H9 (cell line): ENCODE data around the gene ARHGAP30. TPM values are rescaled to one million over a fixed set of nuclear protein-coding genes. Genes with fewer than 3 reads are reported as not detected.

Experiments
- DNase-seq: peaks from one replicate; pipeline ENCODE4 v3.0.0-alpha.2; 2017
- H2AFZ ChIP-seq: one replicate; pipeline ENCODE4 v1.6.1; 2013; ENCODE audit warnings: mild to moderate bottlenecking, low read length, control low read depth, moderate library complexity
- H2AK5ac ChIP-seq: 2 replicates; pipeline ENCODE4 v1.6.1; 2013; ENCODE audit warnings: low read length, control low read depth, mixed read lengths; ENCODE audit not compliant: insufficient read length
- H2BK120ac ChIP-seq: one replicate; pipeline ENCODE4 v1.6.1; 2013; ENCODE audit warnings: low read depth, mild to moderate bottlenecking, low read length, control low read depth, inconsistent platforms; ENCODE audit not compliant: poor library complexity, severe bottlenecking
- H2BK12ac ChIP-seq: 2 replicates; pipeline ENCODE4 v1.6.1; 2013; ENCODE audit warnings: low read length, control low read depth, mixed read lengths, low read depth; ENCODE audit not compliant: insufficient read length
- H2BK15ac ChIP-seq: 2 replicates; pipeline ENCODE4 v1.6.1; 2013; ENCODE audit warnings: low read depth, low read length, control low read depth
- H2BK20ac ChIP-seq: one replicate; pipeline ENCODE4 v1.6.1; 2013; ENCODE audit warnings: low read depth, mild to moderate bottlenecking, low read length, control low read depth, inconsistent platforms; ENCODE audit not compliant: poor library complexity, severe bottlenecking
- H2BK5ac ChIP-seq: 2 replicates; pipeline ENCODE4 v1.6.1; 2013; ENCODE audit warnings: low read length, control low read depth, mixed read lengths; ENCODE audit not compliant: insufficient read length
- H3K14ac ChIP-seq: 2 replicates; pipeline ENCODE4 v1.6.1; 2013; ENCODE audit warnings: low read length, control low read depth; ENCODE audit not compliant: insufficient read depth
- H3K18ac ChIP-seq: 2 replicates; pipeline ENCODE4 v1.6.1; 2013; ENCODE audit warnings: low read depth, mild to moderate bottlenecking, mixed read lengths, low read length, control low read depth; ENCODE audit not compliant: insufficient read length
- H3K23ac ChIP-seq: 2 replicates; pipeline ENCODE4 v1.6.1; 2013; ENCODE audit warnings: low read length, control low read depth, mixed read lengths, low read depth; ENCODE audit not compliant: insufficient read length
- H3K23me2 ChIP-seq: 2 replicates; pipeline ENCODE4 v1.6.1; 2013; ENCODE audit warnings: low read depth, mild to moderate bottlenecking, mixed read lengths, low read length, control low read depth; ENCODE audit not compliant: insufficient read length, poor library complexity, severe bottlenecking
- H3K27ac ChIP-seq: 2 replicates; pipeline ENCODE4 v1.5.1; 2013; ENCODE audit warnings: low read length, control low read depth, mixed read lengths, low read depth; ENCODE audit not compliant: insufficient read length
- H3K27me3 ChIP-seq: 2 replicates; pipeline ENCODE4 v1.6.1; 2013; ENCODE audit warnings: low read length, control low read depth, inconsistent platforms; ENCODE audit not compliant: insufficient read depth
- H3K4ac ChIP-seq: 2 replicates; pipeline ENCODE4 v1.6.1; 2013; ENCODE audit warnings: low read depth, mild to moderate bottlenecking, control low read depth, inconsistent platforms, low read length, moderate library complexity
- H3K4me1 ChIP-seq: 2 replicates; pipeline ENCODE4 v1.6.1; 2013; ENCODE audit warnings: low read length, control low read depth, inconsistent platforms; ENCODE audit not compliant: insufficient read depth
- H3K4me2 ChIP-seq: 2 replicates; pipeline ENCODE4 v1.6.1; 2013; ENCODE audit warnings: low read length, control low read depth, mixed read lengths; ENCODE audit not compliant: insufficient read length, insufficient read depth
- H3K56ac ChIP-seq: 2 replicates; pipeline ENCODE4 v1.6.1; 2013; ENCODE audit warnings: low read depth, mild to moderate bottlenecking, mixed read lengths, low read length, control low read depth; ENCODE audit not compliant: insufficient read length
- H3K79me1 ChIP-seq: 2 replicates; pipeline ENCODE4 v1.6.1; 2013; ENCODE audit warnings: low read depth, mild to moderate bottlenecking, moderate library complexity, low read length, control low read depth, inconsistent platforms; ENCODE audit not compliant: insufficient read depth, poor library complexity, severe bottlenecking
- H3K79me2 ChIP-seq: 2 replicates; pipeline ENCODE4 v1.6.1; 2013; ENCODE audit warnings: low read length, control low read depth, inconsistent platforms; ENCODE audit not compliant: insufficient read depth
- H3K9ac ChIP-seq: 2 replicates; pipeline ENCODE4 v1.6.1; 2013; ENCODE audit warnings: low read length, control low read depth, mixed read lengths; ENCODE audit not compliant: insufficient read length; ENCODE audit errors: extremely low read depth
- H3K9me3 ChIP-seq: one replicate; pipeline ENCODE4 v1.6.1; 2013; ENCODE audit warnings: low read depth, low read length, inconsistent platforms; ENCODE audit not compliant: control insufficient read depth
- H3T11ph ChIP-seq: one replicate; pipeline ENCODE4 v1.6.1; 2013; ENCODE audit warnings: mild to moderate bottlenecking, low read length, control low read depth, inconsistent platforms
- H4K20me1 ChIP-seq: one replicate; pipeline ENCODE4 v1.6.1; 2013; ENCODE audit not compliant: control insufficient read depth, insufficient read length, insufficient read depth
- H4K5ac ChIP-seq: 2 replicates; pipeline ENCODE4 v1.6.1; 2013; ENCODE audit warnings: low read depth, mild to moderate bottlenecking, mixed read lengths, low read length, control low read depth; ENCODE audit not compliant: insufficient read length
- H4K8ac ChIP-seq: replicated peaks from 2 replicates; pipeline ENCODE4 v1.6.1; 2013; ENCODE audit warnings: low read length, control low read depth, mixed read lengths, low read depth; ENCODE audit not compliant: insufficient read length
- H4K91ac ChIP-seq: 2 replicates; pipeline ENCODE4 v1.6.1; 2013; ENCODE audit warnings: low read depth, mild to moderate bottlenecking, moderate library complexity, mixed read lengths, low read length, control low read depth; ENCODE audit not compliant: insufficient read length
- H3K27ac Mint-ChIP-seq, 3 experiments: 2 replicates in 2 of 3; 3 replicates in 1 of 3; pipeline ENCODE4 v1.8.0; 2020 to 2021; ENCODE audit warnings: mixed read lengths in 3 of 3, mild to moderate bottlenecking in 1 of 3, moderate library complexity in 1 of 3
- H3K27me3 Mint-ChIP-seq: 2 replicates; pipeline ENCODE4 v1.8.0; 2021; ENCODE audit warnings: low read depth, mild to moderate bottlenecking, moderate library complexity, mixed read lengths
- H3K36me3 Mint-ChIP-seq, 3 experiments: 2 replicates in 2 of 3; 3 replicates in 1 of 3; pipeline ENCODE4 v1.8.0; 2020 to 2021; ENCODE audit warnings: low read depth in 3 of 3, mixed read lengths in 3 of 3; ENCODE audit not compliant: insufficient read depth in 1 of 3
- H3K4me1 Mint-ChIP-seq, 2 experiments: 2 replicates each; pipeline ENCODE4 v1.8.0; 2020; ENCODE audit warnings: mixed read lengths in 2 of 2
- H3K4me3 Mint-ChIP-seq, 2 experiments: 2 replicates in 1 of 2; 3 replicates in 1 of 2; pipeline ENCODE4 v1.8.0; 2020 to 2021; ENCODE audit warnings: mild to moderate bottlenecking in 2 of 2, mixed read lengths in 2 of 2, moderate library complexity in 1 of 2
- H3K9me3 Mint-ChIP-seq, 2 experiments: 2 replicates in 1 of 2; 3 replicates in 1 of 2; pipeline ENCODE4 v1.8.0; 2020; ENCODE audit warnings: mild to moderate bottlenecking in 2 of 2, mixed read lengths in 2 of 2, moderate library complexity in 1 of 2
- CTCF ChIP-seq: fragments of 200-600 bp; sonication (generic); conservative IDR thresholded peaks from 3 replicates; pipeline ENCODE4 v1.8.0; 2021; ENCODE audit warnings: antibody characterized with exemption, mild to moderate bottlenecking
- WGBS: extraction: QIAGEN DNeasy Blood & Tissue Kit; methylation state at CpG from one replicate; pipeline ENCODE4 v1.1.7; 2013; ENCODE audit warnings: missing lambda C conversion rate, low lambda C conversion rate, mixed read lengths; ENCODE audit not compliant: insufficient read length; ENCODE audit errors: extremely low coverage; 5-methylcytosine and 5-hydroxymethylcytosine counted together
- total RNA-seq: library from RNA; stranded (reverse); gene quantifications from 2 replicates; pipeline ENCODE4 v1.2.1, GENCODE V29; 2021

ARHGAP30 gene
- total RNA-seq, 1 experiment from 2014 or later, result 0.13 TPM

- no peak for TF ChIP-seq CTCF
- Histone ChIP-seq H3K4me1 (peaks cover 2% of the 10 kb centered on the region; the same call in 1 of the 2 replicates), H2BK20ac (no peak overlapping the region), H2AK5ac (no peak overlapping the region), H4K20me1 (no peaks in the 10 kb centered on the region), H3K27me3 (no peaks in the 10 kb centered on the region; the same call in 1 of the 2 replicates), H3K4me2 (peak overlapping the region; percentile 64), H2BK5ac (no peak overlapping the region), H3K23ac (no peak overlapping the region), H2BK120ac (no peak overlapping the region), H3K18ac (no peak overlapping the region), H4K5ac (no peak overlapping the region), H3K79me2 (peaks cover 3% of the 10 kb centered on the region; the same call in 1 of the 2 replicates), H4K91ac (no peak overlapping the region), H3K23me2 (peaks cover 8% of the 10 kb centered on the region), H2BK15ac (no peak overlapping the region), H3K79me1 (no peaks in the 10 kb centered on the region), H3T11ph (no peak overlapping the region), H3K9ac (peak overlapping the region; percentile 52), H2BK12ac (no peak overlapping the region), H3K4ac (no peak overlapping the region), H3K9me3 (no peaks in the 10 kb centered on the region), H3K27ac (peak overlapping the region; percentile 93), H2AFZ (no peak overlapping the region), H4K8ac (no peak overlapping the region), H3K14ac (0 out of 2 replicates have a peak overlapping the region, but pooled peaks have one; percentile 18), H3K56ac (no peak overlapping the region)
- Mint-ChIP-seq H3K27ac (peak overlapping the region; percentile 98 to 100 (median 100)), H3K36me3 (peaks cover 28 to 45% (median 39%) of the 10 kb centered on the region in 3 experiments), H3K4me1 (peaks cover 15 to 18% of the 10 kb centered on the region in 2 experiments), H3K9me3 (peaks cover 12% of the 10 kb centered on the region in 2 experiments), H3K27me3 (peaks cover 36% of the 10 kb centered on the region), H3K4me3 (peak overlapping the region; percentile 92 to 94)
- no CpG with 5 or more reads among the region's 48 CpGs for WGBS
- DNase-seq, result peak; percentile 72
Observed at GRCh38 chr1:161044908-161045735, 24.6 kb downstream of the ARHGAP30 start.
